Caki2 (cell line): ENCODE data around the gene RELCH. TPM values are rescaled to one million over a fixed set of nuclear protein-coding genes. Genes with fewer than 3 reads are reported as not detected.
"Not testable (repeated sequence)": the region's sequence is repeated elsewhere in the genome, so short reads cannot be mapped to it uniquely, and the experiment has no call there.

Experiments used
- DNase-seq: peaks from one replicate; pipeline ENCODE4 v3.0.0-alpha.2; 2015; ENCODE audit warnings: low read depth
- in situ Hi-C: cut with HindIII; loops from 2 replicates; pipeline ENCODE4 v1.10.0; 2016; ENCODE audit warnings: low sequenced_read_pairs, low pct_unique_long_range_greater_than_20kb, mixed read lengths
- total RNA-seq: library from RNA; depleted of rRNA; stranded (reverse); fragments of >200 nt; shearing (Covaris generic); gene quantifications from 2 replicates; pipeline ENCODE4 v1.2.3, GENCODE V29; 2014; ENCODE audit warnings: low replicate concordance; rRNA removed

The RELCH gene
- 13.9 and 26.3 TPM in 2 replicates for total RNA-seq

GRCh38 chr18:62186774-62187542, at the start of gene RELCH, which contains the start of gene PIGN:
Gene RELCH (plus strand): TSS chr18:62187255. CDS start chr18:62187506, 251 bp downstream.
Gene PIGN (minus strand): TSS chr18:62187056. CDS start chr18:62161353, 25,703 bp downstream.
- in situ Hi-C loops: no loop called here
- DNase-seq: peak; percentile 89

DNA sequence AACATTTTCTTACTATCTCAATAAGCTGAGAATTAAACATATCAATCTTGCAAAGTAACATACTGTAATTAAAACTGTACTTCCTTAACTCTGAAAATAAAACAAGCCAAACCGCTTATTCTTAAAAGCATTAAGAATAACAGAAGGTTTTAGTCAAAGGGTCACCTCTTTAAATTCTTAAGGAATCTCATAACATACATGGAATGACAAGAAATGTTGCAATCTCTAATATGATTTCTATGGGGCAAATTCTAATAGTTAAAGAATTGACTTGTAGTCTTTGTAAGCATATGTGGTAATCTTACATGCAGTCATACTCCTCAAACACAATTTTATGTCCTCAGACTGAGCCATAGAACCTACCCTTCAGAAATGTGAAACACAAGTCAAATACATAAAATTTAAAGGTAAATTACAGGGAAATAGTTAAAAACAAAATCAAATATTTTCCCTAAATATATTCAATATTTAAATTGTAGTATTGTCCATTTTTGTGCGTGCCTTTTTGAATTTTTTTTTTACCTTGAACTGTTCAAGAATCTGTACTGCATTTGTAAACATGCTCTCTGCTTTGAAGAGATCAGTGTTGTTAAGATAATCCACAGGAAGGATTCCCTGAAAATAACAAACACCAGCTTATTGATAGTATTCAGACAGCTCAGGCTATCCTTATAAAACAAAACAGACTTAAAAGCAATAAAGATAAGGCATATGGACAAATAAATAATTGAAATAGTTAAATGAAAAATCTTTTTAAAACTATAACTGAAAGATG, 48.4 kb upstream of the RELCH start:
- in situ Hi-C loops: no loop called here
- no peak for DNase-seq

DNA sequence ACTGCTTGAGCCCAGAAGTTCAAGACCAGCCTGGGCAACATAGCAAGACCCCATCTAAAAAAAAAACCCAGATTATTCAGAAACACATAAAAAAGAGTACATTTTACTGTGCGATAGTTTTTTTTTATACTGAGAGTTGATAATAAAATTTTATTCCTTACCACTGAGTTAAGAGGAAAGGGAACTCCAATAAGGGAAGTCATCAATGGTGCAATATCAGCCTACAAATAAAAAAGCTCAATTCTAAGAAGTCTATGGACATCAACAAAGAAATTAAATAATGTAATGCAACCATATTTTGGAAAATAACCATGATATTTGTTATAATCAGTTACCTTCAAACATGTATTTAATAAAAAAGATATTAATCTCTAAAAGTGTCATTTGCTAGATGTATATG, 46.8 kb upstream of the RELCH start:
- no peak for DNase-seq
- in situ Hi-C loops: no loop called here

DNA sequence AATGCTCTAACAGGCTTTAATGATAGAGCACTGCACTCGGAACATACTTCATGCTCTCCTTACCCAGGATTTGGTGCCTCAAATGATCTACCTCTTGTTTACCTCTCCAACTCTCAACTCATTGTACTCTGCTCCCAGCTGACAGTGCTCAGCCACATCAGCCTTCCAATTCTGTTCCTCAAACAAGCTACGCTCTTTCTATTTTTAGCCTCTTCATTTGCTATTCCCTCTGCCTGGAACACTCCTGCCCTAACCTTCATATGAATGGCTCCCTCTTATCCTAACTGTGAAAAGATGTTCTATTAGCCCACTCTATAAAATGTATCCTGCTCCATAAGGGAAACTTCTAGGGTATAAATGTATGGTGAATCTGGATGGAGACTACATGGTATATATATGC, 42.7 kb upstream of the RELCH start:
- in situ Hi-C loops: no loop called here
- no peak for DNase-seq

GRCh38 chr18:62151068-62151771, 35.8 kb upstream of the RELCH start:
- in situ Hi-C loops: no loop called here
- DNase-seq: no peak

- DNase-seq: no peak
- in situ Hi-C loops: no loop called here
Observed at GRCh38 chr18:62152844-62153243, 34.2 kb upstream of the RELCH start.

DNA sequence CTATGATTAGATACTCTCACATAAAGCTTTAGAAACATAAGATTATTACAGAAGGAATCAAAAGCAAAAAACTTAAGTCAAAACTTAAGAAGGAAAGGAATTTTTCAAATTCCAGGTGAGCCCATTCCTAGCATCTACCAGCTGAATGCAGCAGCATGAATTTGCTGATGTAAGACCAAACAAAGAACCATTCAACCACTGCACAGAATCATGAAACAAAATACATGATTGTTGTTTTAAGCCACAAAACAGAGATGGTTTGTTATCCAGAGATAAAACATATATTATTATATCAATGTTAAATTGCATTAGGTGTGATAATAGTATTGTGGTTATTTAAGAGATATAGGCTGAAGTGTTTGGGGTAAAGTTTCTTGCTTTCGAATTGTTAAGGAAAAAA, 29.2 kb upstream of the RELCH start:
- no peak for DNase-seq
- in situ Hi-C loops: no loop called here

- no peak for DNase-seq
- in situ Hi-C loops: no loop called here
Observed at GRCh38 chr18:62164310-62164709, 22.7 kb upstream of the RELCH start.

GRCh38 chr18:62164855-62165487, 22.1 kb upstream of the RELCH start:
- in situ Hi-C loops: no loop called here
- DNase-seq: no peak

DNA sequence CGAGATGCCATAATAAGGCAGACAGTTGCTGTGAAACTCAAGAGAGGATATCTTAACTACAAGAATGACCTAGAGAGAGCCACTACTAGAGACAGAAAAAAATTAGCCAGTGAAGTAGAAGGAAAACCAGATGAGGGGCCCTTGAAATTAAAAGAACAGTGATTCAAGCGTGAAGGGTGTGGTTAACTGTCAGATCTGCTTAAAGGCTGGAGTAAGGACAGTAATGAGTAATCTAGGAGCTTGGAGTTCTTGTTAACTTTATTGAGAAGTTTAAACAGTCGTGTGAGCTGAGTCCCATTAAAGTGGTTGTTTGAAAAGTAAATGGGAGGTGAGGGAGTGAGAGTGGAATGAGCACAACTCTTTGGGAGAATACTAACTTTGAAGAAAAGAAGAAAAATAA, 21.5 kb upstream of the RELCH start:
- DNase-seq: no peak
- in situ Hi-C loops: no loop called here

DNA sequence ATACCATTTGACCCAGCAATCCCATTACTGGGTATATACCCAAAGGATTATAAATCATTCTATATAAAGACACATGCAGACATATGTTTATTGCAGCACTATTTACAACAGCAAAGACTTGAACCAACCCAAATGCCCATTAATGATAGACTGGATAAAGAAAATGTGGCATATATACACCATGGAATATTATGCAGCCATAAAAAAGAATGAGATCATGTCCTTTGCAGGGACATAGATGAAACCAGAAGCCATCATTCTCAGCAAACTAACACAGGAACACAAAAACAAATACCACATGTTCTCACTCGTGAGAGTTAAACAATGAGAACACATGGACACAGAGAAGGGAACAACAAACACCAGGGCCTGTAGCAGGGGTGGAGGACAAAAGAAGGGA, 20.5 kb upstream of the RELCH start:
- in situ Hi-C loops: not testable (repeated sequence)

GRCh38 chr18:62170857-62171256, 16.2 kb upstream of the RELCH start:
- DNase-seq: no peak
- in situ Hi-C loops: no loop called here

More for the DNA sequence above, 20.5 kb upstream of the RELCH start:
- DNase-seq: not testable (repeated sequence)

DNA sequence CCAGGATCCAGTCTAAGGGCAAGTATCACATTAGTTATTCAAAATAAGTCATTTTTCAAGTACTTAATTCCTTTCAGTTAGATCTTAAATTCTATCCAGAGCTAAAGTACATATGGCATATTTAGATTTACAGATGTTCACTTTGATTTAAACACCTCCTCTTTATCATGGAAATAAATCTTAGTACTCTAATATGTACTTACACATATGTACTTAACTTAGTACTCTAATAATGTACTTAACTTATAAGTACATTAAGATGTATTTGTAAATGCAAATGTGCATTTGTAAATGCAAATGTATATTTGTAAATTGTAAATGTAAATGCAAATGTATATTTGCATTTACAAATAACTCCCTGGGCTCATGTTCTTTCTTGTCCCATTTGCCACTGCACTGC, 14.8 kb upstream of the RELCH start:
- DNase-seq: no peak
- in situ Hi-C loops: no loop called here

DNA sequence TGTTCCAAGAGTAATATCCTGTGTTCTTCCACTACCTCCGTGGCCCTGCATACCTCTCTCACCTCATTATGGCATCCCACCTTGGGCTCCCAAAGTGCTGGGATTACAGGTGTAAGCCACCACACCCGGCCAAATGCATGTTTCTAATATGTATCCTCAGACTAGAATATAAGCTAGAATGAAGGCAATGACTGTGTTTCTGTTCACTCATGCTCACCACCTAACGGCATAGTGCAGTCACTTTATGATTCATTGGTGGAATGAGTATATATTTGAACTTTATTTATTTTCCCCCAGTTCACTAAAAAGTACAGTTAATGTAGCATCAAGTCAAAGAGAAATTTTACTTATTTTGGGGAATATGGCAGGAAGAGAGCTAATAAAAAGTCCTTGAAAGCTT, 11.5 kb upstream of the RELCH start:
- in situ Hi-C loops: no loop called here
- DNase-seq: no peak

GRCh38 chr18:62177271-62177670, 9.8 kb upstream of the RELCH start:
- in situ Hi-C loops: no loop called here
- no peak for DNase-seq

- no peak for DNase-seq
- in situ Hi-C loops: no loop called here
Observed at GRCh38 chr18:62179213-62179612, 7.8 kb upstream of the RELCH start.

GRCh38 chr18:62182220-62182619, 4.8 kb upstream of the RELCH start:
- DNase-seq: no peak
- in situ Hi-C loops: no loop called here

DNA sequence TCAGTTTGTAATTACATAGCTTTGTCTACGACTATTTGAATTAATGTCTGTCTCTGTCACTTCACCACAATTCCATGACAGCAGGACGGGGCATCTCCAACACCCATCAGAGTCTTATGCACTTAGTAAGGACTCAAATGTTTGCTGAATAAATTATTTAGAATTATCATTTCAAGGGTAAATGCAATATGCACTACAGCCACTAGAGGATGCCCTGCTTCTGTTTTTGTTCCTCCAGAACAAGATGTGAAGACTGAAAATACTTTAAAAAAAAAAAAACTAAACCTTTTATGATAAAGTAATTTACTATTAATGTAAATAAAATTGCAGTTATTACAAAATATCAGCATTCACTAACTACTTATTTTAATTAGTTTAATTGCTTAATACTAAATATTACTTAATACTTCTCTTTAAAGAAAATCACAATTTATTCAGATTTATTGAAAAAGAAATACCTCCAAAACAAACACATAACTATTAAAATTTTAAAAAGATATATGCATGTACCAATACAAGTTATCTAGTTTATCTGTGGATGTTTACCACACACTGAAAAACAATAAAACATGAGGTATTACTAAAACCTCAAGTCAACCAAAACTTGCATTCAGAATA, 3.4 kb upstream of the RELCH start:
- in situ Hi-C loops: no loop called here
- peak; percentile 12 for DNase-seq
